ENCODE measurements around the gene KPNA3. TPM values are rescaled to one million over a fixed set of nuclear protein-coding genes. Genes with fewer than 3 reads are reported as not detected.
"Not testable (repeated sequence)": the region's sequence is repeated elsewhere in the genome, so short reads cannot be mapped to it uniquely, and the experiment has no call there.

The KPNA3 gene
- total and polyA plus RNA-seq, 9 donors: 9.1 to 30.9 (median 19.6) TPM

GRCh38 chr13:49807681-49808080, 15.2 kb upstream of the KPNA3 start:
- H3K27ac ChIP-seq: no peak overlapping the region
- DNase-seq: no peak
- intact Hi-C loops (cut with DNase I): no loop called here
- no peak overlapping the region for H3K4me3 ChIP-seq
- TF ChIP-seq CTCF (IDR thresholded peaks at IDR 0.05) (no peak), EP300 (IDR thresholded peaks at IDR 0.05) (no peak), POLR2A (IDR thresholded peaks at IDR 0.05) (no peak)
- no peaks in the 10 kb centered on the region for H3K9me3 ChIP-seq
- H3K36me3 ChIP-seq: no peaks in the 10 kb centered on the region
- WGBS, 3 donors: 69 to 77% (median 71%) methylated on average over 6 of the region's 6 CpGs
- H3K27me3 ChIP-seq: no peaks in the 10 kb centered on the region
- no peaks in the 10 kb centered on the region for H3K4me1 ChIP-seq (ENCODE audit: insufficient read depth)

GRCh38 chr13:49806126-49806536, 13.6 kb upstream of the KPNA3 start:
- Histone ChIP-seq H3K4me1 (ENCODE audit: insufficient read depth) (no peaks in the 10 kb centered on the region), H3K4me3 (no peak overlapping the region), H3K9me3 (no peaks in the 10 kb centered on the region), H3K27me3 (no peaks in the 10 kb centered on the region), H3K36me3 (no peaks in the 10 kb centered on the region), H3K27ac (no peak overlapping the region)
- WGBS, 3 donors: 49 to 57% (median 52%) methylated on average over 3 of the region's 3 CpGs
- intact Hi-C loops (cut with DNase I): no loop called here
- TF ChIP-seq POLR2A (IDR thresholded peaks at IDR 0.05): no peak
- no peak for TF ChIP-seq CTCF (IDR thresholded peaks at IDR 0.05)
- no peak for TF ChIP-seq EP300 (IDR thresholded peaks at IDR 0.05)
- no peak for DNase-seq

GRCh38 chr13:49803047-49803446, 10.6 kb upstream of the KPNA3 start:
- intact Hi-C loops (cut with DNase I); H3K27me3 ChIP-seq; H3K27ac ChIP-seq; H3K9me3 ChIP-seq; DNase-seq; H3K4me3 ChIP-seq; H3K36me3 ChIP-seq; H3K4me1 ChIP-seq (ENCODE audit: insufficient read depth): not testable (repeated sequence)
- WGBS, 3 donors: 85 to 92% (median 90%) methylated on average over 10 of the region's 10 CpGs

GRCh38 chr13:49802426-49802825, 9.9 kb upstream of the KPNA3 start:
- H3K36me3 ChIP-seq: no peaks in the 10 kb centered on the region
- intact Hi-C loops (cut with DNase I): no loop called here
- H3K9me3 ChIP-seq: no peaks in the 10 kb centered on the region
- H3K27ac ChIP-seq: no peak overlapping the region
- no peak overlapping the region for H3K4me3 ChIP-seq
- no peaks in the 10 kb centered on the region for H3K4me1 ChIP-seq (ENCODE audit: insufficient read depth)
- H3K27me3 ChIP-seq: no peaks in the 10 kb centered on the region
- WGBS, 3 donors: 68 to 71% (median 70%) methylated on average over 5 of the region's 5 CpGs
- DNase-seq: no peak
- no peak for TF ChIP-seq CTCF (IDR thresholded peaks at IDR 0.05)
- no peak for TF ChIP-seq EP300 (IDR thresholded peaks at IDR 0.05)
- TF ChIP-seq POLR2A (IDR thresholded peaks at IDR 0.05): no peak

- Histone ChIP-seq H3K4me3 (peak overlapping the region; percentile 71), H3K4me1 (ENCODE audit: insufficient read depth) (peaks cover 5% of the 10 kb centered on the region), H3K9me3 (no peaks in the 10 kb centered on the region), H3K27me3 (no peaks in the 10 kb centered on the region), H3K36me3 (no peaks in the 10 kb centered on the region), H3K27ac (peak overlapping the region; percentile 76 to 92)
- WGBS, 3 donors: 0 to 1% (median 0%) methylated on average over 65 to 98 of the region's 98 CpGs
- DNase-seq: peak in 4 of 5 donors; percentile 37 to 69 (median 50)
- intact Hi-C loops (cut with DNase I): loop anchor here in 2 of 4 donors (1.0 to 5.0 kb wide), 3 partner anchors 100 to 1090 kb away; partner anchors contain the start of gene EBPL (in 2 of the 2)
- TF ChIP-seq CTCF (IDR thresholded peaks at IDR 0.05) (no peak), POLR2A (IDR thresholded peaks at IDR 0.05) (no peak), EP300 (IDR thresholded peaks at IDR 0.05) (no peak)
Observed at GRCh38 chr13:49791711-49792549, 552 bp downstream of the KPNA3 start.

All from ovary (tissue), 9 donors.